ENCODE results near the gene BHLHE40. TPM values are rescaled to one million over a fixed set of nuclear protein-coding genes. Genes with fewer than 3 reads are reported as not detected.
A peak's percentile ranks its signal among the peaks of the same experiment; 100 is the strongest.

Gene BHLHE40
- total RNA-seq, 2 experiments from 2014 or later: 209 to 219 TPM

GRCh38 chr3:5004319-5005152 lies 25.3 kb downstream of the BHLHE40 start:
- ATAC-seq: no peak
- POLR2A ChIA-PET: interaction anchor here (24.9 kb wide), 1 partner anchor 23 kb away, joined by 450 read pairs; the partner anchor contains the start of gene BHLHE40
- H3K9me3 Mint-ChIP-seq (ENCODE audit: insufficient read depth): no peaks in the 10 kb centered on the region
- peak overlapping the region; percentile 79 for H3K27ac Mint-ChIP-seq
- H3K27me3 Mint-ChIP-seq (ENCODE audit: low read depth): no peaks in the 10 kb centered on the region
- no peak overlapping the region for H3K4me3 Mint-ChIP-seq
- H3K36me3 Mint-ChIP-seq (ENCODE audit: low read depth): no peaks in the 10 kb centered on the region
- CTCF ChIA-PET: interaction anchor here (0.6 to 3.4 kb wide), 4 partner anchors 9 to 293 kb away, joined by 3 to 11 read pairs (median 3); no protein-coding TSS in a partner anchor
- DNase-seq: no peak
- peaks cover 90% of the 10 kb centered on the region for H3K4me1 Mint-ChIP-seq (ENCODE audit: low read depth)

GRCh38 chr3:5005367-5005766 lies 26.1 kb downstream of the BHLHE40 start:
- Mint-ChIP-seq H3K9me3 (ENCODE audit: insufficient read depth) (no peaks in the 10 kb centered on the region), H3K4me1 (ENCODE audit: low read depth) (peaks cover 89% of the 10 kb centered on the region), H3K4me3 (no peak overlapping the region), H3K27me3 (ENCODE audit: low read depth) (no peaks in the 10 kb centered on the region), H3K36me3 (ENCODE audit: low read depth) (no peaks in the 10 kb centered on the region), H3K27ac (peak overlapping the region; percentile 79)
- ATAC-seq: no peak
- ChIA-PET POLR2A (interaction anchor here (24.9 kb wide), 1 partner anchor 24 kb away, joined by 450 read pairs; the partner anchor contains the start of gene BHLHE40), CTCF (interaction anchor here (3.4 kb wide), 1 partner anchor 21 kb away, joined by 11 read pairs; no protein-coding TSS in a partner anchor)
- no peak for DNase-seq

- Mint-ChIP-seq H3K27ac (peak overlapping the region; percentile 86), H3K36me3 (ENCODE audit: low read depth) (no peaks in the 10 kb centered on the region), H3K4me3 (peak overlapping the region; percentile 54), H3K27me3 (ENCODE audit: low read depth) (no peaks in the 10 kb centered on the region), H3K4me1 (ENCODE audit: low read depth) (peaks cover 89% of the 10 kb centered on the region), H3K9me3 (ENCODE audit: insufficient read depth) (no peaks in the 10 kb centered on the region)
- ChIA-PET POLR2A (interaction anchor here (1.2 to 24.9 kb wide), 2 partner anchors 25 to 156 kb away, joined by 4 to 450 read pairs; partner anchors contain the start of gene BHLHE40), CTCF (interaction anchor here (0.8 to 1.2 kb wide), 5 partner anchors 14 to 287 kb away, joined by 3 to 6 read pairs (median 3); no protein-coding TSS in a partner anchor)
- ATAC-seq (peak; percentile 72), DNase-seq (peak; percentile 79)
Observed at GRCh38 chr3:5006755-5007202, 27.5 kb downstream of the BHLHE40 start.

GRCh38 chr3:5007873-5008272 lies 28.6 kb downstream of the BHLHE40 start:
- ChIA-PET POLR2A (interaction anchor here (0.6 to 24.9 kb wide), 2 partner anchors 26 to 158 kb away, joined by 3 to 450 read pairs; partner anchors contain the start of gene BHLHE40), CTCF (interaction anchor here (0.9 to 2.3 kb wide), 6 partner anchors 9 to 374 kb away, joined by 3 to 7 read pairs (median 4); no protein-coding TSS in a partner anchor)
- DNase-seq: no peak
- Mint-ChIP-seq H3K4me3 (no peak overlapping the region), H3K36me3 (ENCODE audit: low read depth) (no peaks in the 10 kb centered on the region), H3K9me3 (ENCODE audit: insufficient read depth) (no peaks in the 10 kb centered on the region), H3K4me1 (ENCODE audit: low read depth) (peaks cover 89% of the 10 kb centered on the region), H3K27ac (peak overlapping the region; percentile 86), H3K27me3 (ENCODE audit: low read depth) (no peaks in the 10 kb centered on the region)
- no peak for ATAC-seq

- no peak for DNase-seq
- Mint-ChIP-seq H3K4me3 (no peak overlapping the region), H3K9me3 (ENCODE audit: insufficient read depth) (no peaks in the 10 kb centered on the region), H3K4me1 (ENCODE audit: low read depth) (peaks cover 93% of the 10 kb centered on the region), H3K27ac (peak overlapping the region; percentile 48), H3K27me3 (ENCODE audit: low read depth) (no peaks in the 10 kb centered on the region), H3K36me3 (ENCODE audit: low read depth) (peaks cover 2% of the 10 kb centered on the region)
- POLR2A ChIA-PET: interaction anchor here (0.6 to 24.9 kb wide), 3 partner anchors 17 to 1140 kb away, joined by 3 to 450 read pairs (median 3); partner anchors contain the start of gene BHLHE40
- CTCF ChIA-PET: interaction anchor here (0.6 to 2.3 kb wide), 6 partner anchors 25 to 376 kb away, joined by 3 to 7 read pairs (median 3); no protein-coding TSS in a partner anchor
- ATAC-seq: no peak
Observed at GRCh38 chr3:5009506-5010109, 30.4 kb downstream of the BHLHE40 start.

GRCh38 chr3:5010140-5010539 lies 30.9 kb downstream of the BHLHE40 start:
- no peak for ATAC-seq
- no peak for DNase-seq
- Mint-ChIP-seq H3K27me3 (ENCODE audit: low read depth) (no peaks in the 10 kb centered on the region), H3K4me1 (ENCODE audit: low read depth) (peaks cover 93% of the 10 kb centered on the region), H3K36me3 (ENCODE audit: low read depth) (peaks cover 5% of the 10 kb centered on the region), H3K4me3 (no peak overlapping the region), H3K9me3 (ENCODE audit: insufficient read depth) (no peaks in the 10 kb centered on the region), H3K27ac (no peak overlapping the region)
- ChIA-PET CTCF (interaction anchor here (1.5 to 4.5 kb wide), 4 partner anchors 8 to 188 kb away, joined by 3 to 40 read pairs (median 10); no protein-coding TSS in a partner anchor), POLR2A (interaction anchor here (1.1 to 24.9 kb wide), 3 partner anchors 29 to 298 kb away, joined by 3 to 450 read pairs (median 3); partner anchors contain the start of gene BHLHE40)

GRCh38 chr3:5010706-5011554 lies 31.7 kb downstream of the BHLHE40 start:
- Mint-ChIP-seq H3K27me3 (ENCODE audit: low read depth) (no peaks in the 10 kb centered on the region), H3K36me3 (ENCODE audit: low read depth) (peaks cover 6% of the 10 kb centered on the region), H3K27ac (peak overlapping the region; percentile 94), H3K4me3 (peak overlapping the region; percentile 72), H3K4me1 (ENCODE audit: low read depth) (peaks cover 95% of the 10 kb centered on the region), H3K9me3 (ENCODE audit: insufficient read depth) (no peaks in the 10 kb centered on the region)
- DNase-seq (peak; percentile 67), ATAC-seq (peak; percentile 17)
- ChIA-PET CTCF (interaction anchor here (0.6 to 4.5 kb wide), 15 partner anchors 9 to 299 kb away, joined by 3 to 40 read pairs (median 3); partner anchors contain the start of gene BHLHE40), POLR2A (interaction anchor here (0.6 to 24.9 kb wide), 10 partner anchors 9 to 299 kb away, joined by 3 to 450 read pairs (median 3); partner anchors contain the start of gene BHLHE40)

- POLR2A ChIA-PET: interaction anchor here (0.6 to 24.9 kb wide), 13 partner anchors 10 to 300 kb away, joined by 3 to 450 read pairs (median 3); partner anchors contain the start of gene BHLHE40
- Mint-ChIP-seq H3K27ac (peak overlapping the region; percentile 94), H3K36me3 (ENCODE audit: low read depth) (peaks cover 6% of the 10 kb centered on the region), H3K4me3 (peak overlapping the region; percentile 72), H3K9me3 (ENCODE audit: insufficient read depth) (no peaks in the 10 kb centered on the region), H3K27me3 (ENCODE audit: low read depth) (no peaks in the 10 kb centered on the region), H3K4me1 (ENCODE audit: low read depth) (peaks cover 97% of the 10 kb centered on the region)
- CTCF ChIA-PET: interaction anchor here (0.6 to 4.5 kb wide), 19 partner anchors 10 to 300 kb away, joined by 3 to 40 read pairs (median 4); partner anchors contain the start of gene BHLHE40
- DNase-seq: peak; percentile 67
- peak; percentile 50 for ATAC-seq
Observed at GRCh38 chr3:5011555-5012256, 32.5 kb downstream of the BHLHE40 start.

GRCh38 chr3:5012367-5012766 lies 33.1 kb downstream of the BHLHE40 start:
- DNase-seq: no peak
- H3K9me3 Mint-ChIP-seq (ENCODE audit: insufficient read depth): no peaks in the 10 kb centered on the region
- POLR2A ChIA-PET: interaction anchor here (0.9 to 24.9 kb wide), 10 partner anchors 10 to 184 kb away, joined by 3 to 450 read pairs (median 4); partner anchors contain the start of gene BHLHE40
- peaks cover 6% of the 10 kb centered on the region for H3K36me3 Mint-ChIP-seq (ENCODE audit: low read depth)
- CTCF ChIA-PET: interaction anchor here (0.6 to 4.5 kb wide), 13 partner anchors 9 to 301 kb away, joined by 3 to 40 read pairs (median 7); partner anchors contain the start of gene BHLHE40
- peak overlapping the region; percentile 72 for H3K4me3 Mint-ChIP-seq
- H3K4me1 Mint-ChIP-seq (ENCODE audit: low read depth): peaks cover 97% of the 10 kb centered on the region
- peak overlapping the region; percentile 94 for H3K27ac Mint-ChIP-seq
- no peaks in the 10 kb centered on the region for H3K27me3 Mint-ChIP-seq (ENCODE audit: low read depth)
- no peak for ATAC-seq
